ENCODE measurements around the gene CFAP53.
A peak's percentile ranks its signal among the peaks of the same experiment; 100 is the strongest.
"Not testable (repeated sequence)": the region's sequence is repeated elsewhere in the genome, so short reads cannot be mapped to it uniquely, and the experiment has no call there.

CFAP53 gene

DNA sequence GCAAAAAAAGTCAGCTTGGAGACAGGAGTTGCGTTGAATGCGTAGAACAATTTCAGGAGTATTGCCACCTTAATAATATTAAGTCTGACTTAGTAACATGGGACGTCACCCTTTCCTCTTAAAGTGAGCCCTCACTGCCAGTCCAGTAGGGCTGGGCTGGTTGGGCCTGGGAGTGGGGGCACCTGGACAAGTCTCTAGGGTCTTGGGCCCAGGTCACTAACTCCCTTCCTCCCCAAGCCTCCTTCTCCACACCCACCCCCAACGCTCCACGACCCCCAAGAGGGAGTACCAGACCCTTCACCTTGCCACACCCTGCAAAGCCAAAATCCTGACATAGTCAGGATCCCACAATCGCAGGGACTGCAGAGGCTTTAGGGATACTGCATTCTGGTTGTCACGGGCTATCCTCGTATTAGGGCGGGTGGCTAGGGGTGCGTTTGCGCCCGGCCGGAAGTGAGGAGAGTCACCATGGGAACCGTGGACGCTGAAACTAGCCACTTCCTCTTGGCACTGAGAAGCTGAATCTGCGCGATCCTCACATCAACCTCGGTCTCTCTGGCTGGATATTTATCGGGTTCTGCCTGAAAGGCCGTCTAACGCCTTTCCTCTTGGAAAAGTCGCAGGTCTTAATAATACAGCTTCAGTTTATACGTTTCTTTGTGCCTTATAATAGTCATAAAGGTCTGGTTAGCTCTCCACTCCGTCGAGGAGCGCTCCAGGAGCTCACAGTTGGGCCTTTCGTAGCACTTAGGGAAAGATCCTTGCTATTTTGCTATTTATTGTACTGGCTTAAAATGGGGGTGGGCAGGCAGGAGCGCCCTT, 31.5 kb upstream of the CFAP53 start:
- 53% methylated on average over 28 of the region's 28 CpGs for WGBS
- peak overlapping the region in 1 of 2 experiments; percentile 85 for H3K4me3 ChIP-seq (ENCODE audit: insufficient read depth in 1 of 2, low read depth in 1 of 2, low read length in 2 of 2)
- H3K9me3 ChIP-seq (ENCODE audit: control insufficient read depth, low read length) = no peaks in the 10 kb centered on the region
- H2BK15ac ChIP-seq (ENCODE audit: low read depth, poor library complexity, severe bottlenecking) = no peak overlapping the region
- H3K9ac ChIP-seq (ENCODE audit: low read length) = peak overlapping the region; percentile 80
- DNase-seq = peak; percentile 43
- H3K27ac ChIP-seq (ENCODE audit: low read length, poor library complexity, severe bottlenecking) = no peak overlapping the region
- H2BK12ac ChIP-seq (ENCODE audit: low read length in 2 of 2) = no peak overlapping the region
- H2AFZ ChIP-seq (ENCODE audit: low read depth, low read length) = peak overlapping the region; percentile 60
- H3K27me3 ChIP-seq (ENCODE audit: control insufficient read depth in 1 of 2, insufficient read depth in 1 of 2, low read length in 2 of 2) = peaks cover 5 to 30% of the 10 kb centered on the region in 2 experiments
- H2AK5ac ChIP-seq (ENCODE audit: low read length, severe bottlenecking) = no peak overlapping the region
- H4K91ac ChIP-seq (ENCODE audit: low read length) = no peak overlapping the region
- no peak overlapping the region for H3K14ac ChIP-seq (ENCODE audit: low read length in 2 of 2)
- no peaks in the 10 kb centered on the region for H3K36me3 ChIP-seq (ENCODE audit: control insufficient read depth in 1 of 2, insufficient read depth in 2 of 2, low read depth in 1 of 2, low read length in 2 of 2)
- no peak overlapping the region for H3K23ac ChIP-seq (ENCODE audit: low read length in 2 of 2)
- no peak overlapping the region for H3K18ac ChIP-seq (ENCODE audit: low read depth in 1 of 2, low read length in 2 of 2)
- peak overlapping the region; percentile 61 for H4K8ac ChIP-seq (ENCODE audit: low read length)
- H3K79me1 ChIP-seq (replicated peaks; ENCODE audit: low read length, poor library complexity, severe bottlenecking) = no peaks in the 10 kb centered on the region
- H2BK5ac ChIP-seq (ENCODE audit: low read depth, low read length, poor library complexity, severe bottlenecking) = no peak overlapping the region
- no peak overlapping the region for H2BK120ac ChIP-seq (ENCODE audit: low read depth, low read length)
- H3K4me2 ChIP-seq (ENCODE audit: low read length, poor library complexity, severe bottlenecking) = no peak overlapping the region
- H3K4me1 ChIP-seq (ENCODE audit: control insufficient read depth, insufficient read depth, low read depth, low read length) = no peaks in the 10 kb centered on the region
- H3K4ac ChIP-seq (ENCODE audit: low read depth in 1 of 2, low read length in 2 of 2) = no peak overlapping the region

DNA sequence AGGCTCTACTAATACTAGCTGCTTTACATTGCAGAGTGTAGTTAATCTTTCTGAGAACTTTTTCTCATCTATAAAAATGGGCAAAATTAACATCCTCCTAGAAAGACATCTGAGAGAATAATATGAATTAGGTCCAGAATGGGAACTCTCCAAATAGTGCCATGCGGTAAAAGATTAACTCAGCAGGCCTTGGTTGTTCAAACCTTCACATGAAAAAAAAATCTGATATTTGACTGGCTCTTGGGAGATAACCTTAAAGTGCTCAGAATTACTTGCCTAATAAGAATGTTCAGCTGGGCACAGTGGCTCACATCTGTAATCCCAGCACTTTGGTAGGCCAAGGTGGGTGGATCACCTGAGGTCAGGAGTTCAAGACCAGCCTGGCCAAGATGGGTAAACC, 26.7 kb upstream of the CFAP53 start:
- no peak overlapping the region for H2AK5ac ChIP-seq (ENCODE audit: low read length, severe bottlenecking)
- peaks cover 0 to 11% of the 10 kb centered on the region in 2 experiments for H3K27me3 ChIP-seq (ENCODE audit: control insufficient read depth in 1 of 2, insufficient read depth in 1 of 2, low read length in 2 of 2)
- no peak overlapping the region for H2AFZ ChIP-seq (ENCODE audit: low read depth, low read length)
- no peaks in the 10 kb centered on the region for H3K36me3 ChIP-seq (ENCODE audit: control insufficient read depth in 1 of 2, insufficient read depth in 2 of 2, low read depth in 1 of 2, low read length in 2 of 2)
- no peak overlapping the region for H3K18ac ChIP-seq (ENCODE audit: low read depth in 1 of 2, low read length in 2 of 2)
- H4K8ac ChIP-seq (ENCODE audit: low read length) = no peak overlapping the region
- H2BK15ac ChIP-seq (ENCODE audit: low read depth, poor library complexity, severe bottlenecking) = no peak overlapping the region
- H3K14ac ChIP-seq (ENCODE audit: low read length in 2 of 2) = no peak overlapping the region
- WGBS = 94% methylated on average over 1 of the region's 1 CpG
- H3K79me1 ChIP-seq (replicated peaks; ENCODE audit: low read length, poor library complexity, severe bottlenecking) = no peaks in the 10 kb centered on the region
- H2BK12ac ChIP-seq (ENCODE audit: low read length in 2 of 2) = no peak overlapping the region
- no peak overlapping the region for H3K23ac ChIP-seq (ENCODE audit: low read length in 2 of 2)
- no peak overlapping the region for H3K9ac ChIP-seq (ENCODE audit: low read length)
- no peak overlapping the region for H4K91ac ChIP-seq (ENCODE audit: low read length)
- no peak overlapping the region for H3K4me2 ChIP-seq (ENCODE audit: low read length, poor library complexity, severe bottlenecking)
- H3K9me3 ChIP-seq (ENCODE audit: control insufficient read depth, low read length) = no peaks in the 10 kb centered on the region
- H3K27ac ChIP-seq (ENCODE audit: low read length, poor library complexity, severe bottlenecking) = no peak overlapping the region
- no peak overlapping the region for H3K4ac ChIP-seq (ENCODE audit: low read depth in 1 of 2, low read length in 2 of 2)
- no peak overlapping the region for H2BK5ac ChIP-seq (ENCODE audit: low read depth, low read length, poor library complexity, severe bottlenecking)
- no peak overlapping the region for H2BK120ac ChIP-seq (ENCODE audit: low read depth, low read length)
- no peak overlapping the region for H3K4me3 ChIP-seq (ENCODE audit: insufficient read depth in 1 of 2, low read depth in 1 of 2, low read length in 2 of 2)
- no peak for DNase-seq
- no peaks in the 10 kb centered on the region for H3K4me1 ChIP-seq (ENCODE audit: control insufficient read depth, insufficient read depth, low read depth, low read length)

DNA sequence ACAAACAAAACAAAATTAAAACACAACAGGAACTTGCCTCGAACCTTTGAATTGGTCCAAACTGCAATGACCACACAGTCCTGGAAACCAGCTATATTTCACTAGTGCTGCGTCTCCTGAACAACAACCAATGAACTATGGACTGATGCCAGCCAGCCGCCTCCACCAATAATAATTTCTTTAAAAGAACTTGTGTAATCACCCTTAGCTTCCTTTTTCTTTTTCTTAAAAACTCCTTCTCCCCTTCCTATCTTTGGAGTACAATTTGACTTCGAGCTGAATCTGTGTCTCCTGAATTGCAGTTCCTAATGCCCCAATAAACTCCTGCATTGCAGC, 22.8 kb upstream of the CFAP53 start:
- Histone ChIP-seq H4K91ac (ENCODE audit: low read length) (no peak overlapping the region), H4K8ac (ENCODE audit: low read length) (no peak overlapping the region), H3K23ac (ENCODE audit: low read length in 2 of 2) (no peak overlapping the region), H2BK5ac (ENCODE audit: low read depth, low read length, poor library complexity, severe bottlenecking) (no peak overlapping the region), H3K9ac (ENCODE audit: low read length) (no peak overlapping the region), H2AK5ac (ENCODE audit: low read length, severe bottlenecking) (no peak overlapping the region), H3K4me1 (ENCODE audit: control insufficient read depth, insufficient read depth, low read depth, low read length) (peaks cover 15% of the 10 kb centered on the region), H3K4me3 (ENCODE audit: insufficient read depth in 1 of 2, low read depth in 1 of 2, low read length in 2 of 2) (no peak overlapping the region), H3K27ac (ENCODE audit: low read length, poor library complexity, severe bottlenecking) (no peak overlapping the region), H3K9me3 (ENCODE audit: control insufficient read depth, low read length) (no peaks in the 10 kb centered on the region), H3K14ac (ENCODE audit: low read length in 2 of 2) (no peak overlapping the region), H3K36me3 (ENCODE audit: control insufficient read depth in 1 of 2, insufficient read depth in 2 of 2, low read depth in 1 of 2, low read length in 2 of 2) (peaks cover 14 to 22% of the 10 kb centered on the region in 2 experiments), H2BK120ac (ENCODE audit: low read depth, low read length) (no peak overlapping the region), H3K4ac (ENCODE audit: low read depth in 1 of 2, low read length in 2 of 2) (no peak overlapping the region), H2AFZ (ENCODE audit: low read depth, low read length) (no peak overlapping the region), H3K79me1 (replicated peaks; ENCODE audit: low read length, poor library complexity, severe bottlenecking) (peaks cover 24% of the 10 kb centered on the region), H2BK15ac (ENCODE audit: low read depth, poor library complexity, severe bottlenecking) (no peak overlapping the region), H3K27me3 (ENCODE audit: control insufficient read depth in 1 of 2, insufficient read depth in 1 of 2, low read length in 2 of 2) (peaks cover 0 to 6% of the 10 kb centered on the region in 2 experiments), H3K18ac (ENCODE audit: low read depth in 1 of 2, low read length in 2 of 2) (no peak overlapping the region), H2BK12ac (ENCODE audit: low read length in 2 of 2) (no peak overlapping the region), H3K4me2 (ENCODE audit: low read length, poor library complexity, severe bottlenecking) (no peak overlapping the region)
- WGBS = 93% methylated on average over 4 of the region's 4 CpGs
- DNase-seq = no peak

DNA sequence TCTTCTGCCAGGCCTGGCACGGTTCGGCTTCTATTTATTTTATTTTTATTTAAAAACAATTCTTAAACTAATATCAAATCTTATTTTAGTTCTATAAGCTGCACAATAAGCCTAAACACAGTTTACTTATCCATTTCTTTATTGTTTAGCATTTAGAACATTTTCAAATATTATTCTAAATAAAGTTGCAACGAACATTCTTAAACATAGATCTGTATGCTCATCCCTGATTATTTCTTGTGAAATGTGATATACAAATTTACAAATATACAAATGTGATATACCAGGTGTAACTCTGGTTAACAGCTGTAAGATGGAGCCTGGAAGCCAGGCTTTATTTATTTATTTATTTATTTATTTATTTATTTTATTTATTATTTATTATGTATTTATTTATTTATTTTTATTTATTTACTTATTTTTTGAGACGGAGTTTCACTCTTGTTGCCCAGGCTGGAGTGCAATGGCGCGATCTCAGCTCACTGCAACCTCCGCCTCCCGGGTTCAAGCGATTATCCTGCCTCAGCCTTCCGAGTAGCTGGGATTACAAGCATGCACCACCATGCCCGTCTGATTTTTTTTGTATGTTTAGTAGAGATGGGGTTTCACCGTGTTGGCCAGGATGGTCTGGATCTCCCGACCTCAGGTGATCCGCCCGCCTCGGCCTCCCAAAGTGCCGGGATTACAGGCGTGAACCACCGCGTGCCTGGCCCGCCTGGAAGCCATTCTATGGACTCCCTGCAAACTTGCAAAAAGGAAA, 22.2 kb upstream of the CFAP53 start:
- peaks cover 20 to 27% of the 10 kb centered on the region in 2 experiments for H3K36me3 ChIP-seq (ENCODE audit: control insufficient read depth in 1 of 2, insufficient read depth in 2 of 2, low read depth in 1 of 2, low read length in 2 of 2)
- DNase-seq; H4K8ac ChIP-seq (ENCODE audit: low read length); H2BK15ac ChIP-seq (ENCODE audit: low read depth, poor library complexity, severe bottlenecking); H2BK120ac ChIP-seq (ENCODE audit: low read depth, low read length); H3K23ac ChIP-seq (ENCODE audit: low read length in 2 of 2); H2BK5ac ChIP-seq (ENCODE audit: low read depth, low read length, poor library complexity, severe bottlenecking); H3K27me3 ChIP-seq (ENCODE audit: control insufficient read depth in 1 of 2, insufficient read depth in 1 of 2, low read length in 2 of 2); H3K18ac ChIP-seq (ENCODE audit: low read depth in 1 of 2, low read length in 2 of 2); H3K14ac ChIP-seq (ENCODE audit: low read length in 2 of 2); H4K91ac ChIP-seq (ENCODE audit: low read length); H3K9me3 ChIP-seq (ENCODE audit: control insufficient read depth, low read length); H3K4ac ChIP-seq (ENCODE audit: low read depth in 1 of 2, low read length in 2 of 2); H2BK12ac ChIP-seq (ENCODE audit: low read length in 2 of 2); H3K27ac ChIP-seq (ENCODE audit: low read length, poor library complexity, severe bottlenecking); H2AK5ac ChIP-seq (ENCODE audit: low read length, severe bottlenecking): not testable (repeated sequence)
- peak overlapping the region; percentile 94 to 96 for H3K4me3 ChIP-seq (ENCODE audit: insufficient read depth in 1 of 2, low read depth in 1 of 2, low read length in 2 of 2)
- peak overlapping the region; percentile 95 for H2AFZ ChIP-seq (ENCODE audit: low read depth, low read length)
- H3K79me1 ChIP-seq (replicated peaks; ENCODE audit: low read length, poor library complexity, severe bottlenecking) = peaks cover 24% of the 10 kb centered on the region
- H3K4me1 ChIP-seq (ENCODE audit: control insufficient read depth, insufficient read depth, low read depth, low read length) = peaks cover 15% of the 10 kb centered on the region
- 90% methylated on average over 18 of the region's 21 CpGs for WGBS
- H3K4me2 ChIP-seq (ENCODE audit: low read length, poor library complexity, severe bottlenecking) = peak overlapping the region; percentile 36
- H3K9ac ChIP-seq (ENCODE audit: low read length) = peak overlapping the region; percentile 92

All from mesenchymal stem cell (in vitro differentiated cells and primary cell).